NK-92 (cell line): ENCODE data around the gene ADAMTS18.

Source experiments
- DNase-seq: peaks from one replicate; lab custom pipeline; 2025; ENCODE audit not compliant: unreplicated experiment; lab: John Stamatoyannopoulos, UW

Gene ADAMTS18

GRCh38 chr16:77233799-77234519 lies 200.9 kb downstream of the ADAMTS18 start:
- DNase-seq = no peak
